NCI-H187 (cell line): Measurements from ENCODE around the gene AZI2.

Experiments
- DNase-seq, 2 experiments: peaks; one replicate each; lab custom pipeline; 2025; lab: John Stamatoyannopoulos, UW

AZI2 gene

DNA sequence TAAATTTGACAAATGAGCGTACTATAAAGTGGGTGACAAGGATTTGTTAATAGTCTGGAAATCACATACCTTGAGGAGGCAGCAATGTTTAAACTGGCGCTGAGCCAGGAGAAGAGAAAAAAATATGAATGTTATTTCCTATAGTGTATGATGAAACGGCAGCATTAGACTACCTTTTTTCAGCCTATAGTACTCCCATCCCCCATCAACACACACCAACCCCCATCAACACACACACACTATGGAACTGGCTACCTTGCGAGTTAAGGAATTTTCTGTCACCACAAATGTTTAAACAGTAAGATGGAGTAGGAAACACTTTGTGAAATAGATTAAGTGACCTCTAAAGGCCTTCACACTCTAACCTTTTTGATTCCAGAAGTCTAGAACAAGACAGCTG lies 46.9 kb downstream of the AZI2 start:
- no peak for DNase-seq

DNA sequence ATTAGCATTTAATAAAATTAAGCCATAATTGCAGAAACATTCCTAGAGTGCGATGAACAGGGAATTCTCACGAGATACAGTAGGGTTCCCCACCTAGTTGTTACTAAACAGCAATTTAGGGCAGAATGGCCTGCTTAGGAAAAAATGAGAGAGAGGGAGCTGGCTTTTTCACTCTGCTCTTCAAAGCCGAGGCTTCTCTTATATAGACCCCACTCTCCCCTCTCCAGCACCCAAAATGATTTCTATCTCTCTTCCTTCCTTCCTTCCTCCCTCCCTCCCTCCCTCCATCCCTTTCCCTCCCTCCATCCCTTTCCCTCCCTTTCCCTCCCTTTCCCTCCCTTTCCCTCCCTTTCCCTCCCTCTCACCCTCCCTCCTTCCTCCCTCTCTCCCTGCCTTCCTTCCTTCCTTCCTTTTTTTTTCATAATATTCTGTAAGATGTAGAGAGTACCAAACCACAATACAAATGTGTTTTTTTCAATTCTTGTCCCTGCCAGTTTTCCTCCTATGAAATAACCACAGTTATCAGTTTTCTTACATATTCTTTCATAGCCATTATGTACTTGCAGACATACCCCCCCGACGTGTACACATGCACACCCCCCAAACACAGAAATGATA lies 48.2 kb downstream of the AZI2 start:
- no peak for DNase-seq

DNA sequence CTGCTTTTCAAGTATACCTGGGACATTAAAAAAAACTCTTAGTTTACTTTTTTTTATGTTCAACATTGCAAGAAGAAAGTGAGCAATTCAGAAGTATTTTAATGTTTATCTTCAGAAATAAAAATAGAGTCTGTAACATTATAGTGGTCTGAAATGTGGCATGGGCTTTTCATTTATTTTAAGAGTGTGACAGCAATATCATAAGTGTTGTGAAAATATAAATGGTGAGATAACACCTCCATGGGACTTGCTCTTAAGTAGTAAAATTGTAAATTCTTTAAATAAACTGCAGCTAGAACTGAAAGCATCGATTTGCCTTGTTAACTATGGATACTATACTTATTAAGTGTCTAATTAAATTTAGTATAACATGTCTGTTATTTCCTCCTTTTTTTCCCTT lies 48.9 kb downstream of the AZI2 start:
- no peak for DNase-seq

DNA sequence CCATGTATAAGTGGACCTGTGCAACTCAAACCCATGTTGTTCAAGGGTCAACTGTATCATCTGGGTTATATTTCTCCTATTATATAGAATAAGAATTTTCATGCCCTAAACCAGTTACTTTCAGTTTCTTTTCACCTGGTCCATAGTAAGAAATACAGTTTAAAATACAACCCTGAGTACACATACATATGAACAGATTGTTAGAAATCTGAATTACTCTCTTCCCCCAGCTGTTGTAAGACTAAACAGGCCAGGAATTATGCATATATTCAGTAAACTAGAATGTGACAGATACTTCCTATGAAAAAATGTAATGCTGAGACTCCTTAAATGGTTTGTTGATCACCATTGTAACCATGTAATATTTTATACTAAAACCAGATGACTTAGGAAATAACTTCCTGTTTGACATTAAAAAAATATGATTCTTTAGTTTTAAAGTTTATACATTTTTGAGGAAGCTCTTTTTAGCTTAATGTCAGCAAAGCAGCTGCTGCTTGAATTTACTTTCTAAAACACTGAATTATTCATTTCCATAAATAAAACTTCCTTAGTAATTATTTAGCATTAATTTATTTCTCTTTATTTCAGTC lies 52.6 kb downstream of the AZI2 start:
- no peak for DNase-seq

DNA sequence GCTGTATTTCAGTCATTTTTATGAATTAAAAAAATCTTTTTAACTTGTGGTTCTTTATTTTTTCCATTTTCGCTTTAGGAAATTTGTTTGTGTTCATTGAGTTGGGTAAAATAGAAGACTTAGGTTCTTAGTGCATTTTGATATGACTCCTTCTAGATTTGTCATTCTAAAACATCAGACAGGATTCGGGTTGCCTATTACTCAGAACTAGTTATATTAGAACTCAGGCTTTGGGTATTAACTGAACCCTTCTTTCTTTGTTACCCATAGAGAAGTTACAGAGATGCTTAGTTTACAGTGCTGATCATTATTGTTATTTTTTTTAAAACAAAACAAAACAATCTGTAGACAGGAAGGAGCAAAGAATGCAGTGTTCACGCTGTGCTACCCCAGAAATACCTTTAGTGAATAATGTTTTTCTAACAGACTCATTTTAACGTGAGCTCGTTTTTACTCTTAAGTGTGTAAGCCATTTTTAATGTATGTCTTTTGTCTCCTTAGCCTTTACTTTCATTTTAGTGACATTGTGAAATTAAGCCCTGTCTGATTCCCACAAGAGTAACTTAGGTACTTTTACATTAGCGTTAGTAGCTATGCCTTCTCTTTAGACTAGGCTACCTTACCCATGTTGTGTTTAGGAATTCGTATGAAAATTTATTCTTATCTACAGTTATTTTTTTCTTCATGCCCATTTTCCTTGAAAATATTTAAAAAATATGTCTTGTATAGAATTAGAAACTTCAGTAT lies 53.8 kb downstream of the AZI2 start:
- no peak for DNase-seq

DNA sequence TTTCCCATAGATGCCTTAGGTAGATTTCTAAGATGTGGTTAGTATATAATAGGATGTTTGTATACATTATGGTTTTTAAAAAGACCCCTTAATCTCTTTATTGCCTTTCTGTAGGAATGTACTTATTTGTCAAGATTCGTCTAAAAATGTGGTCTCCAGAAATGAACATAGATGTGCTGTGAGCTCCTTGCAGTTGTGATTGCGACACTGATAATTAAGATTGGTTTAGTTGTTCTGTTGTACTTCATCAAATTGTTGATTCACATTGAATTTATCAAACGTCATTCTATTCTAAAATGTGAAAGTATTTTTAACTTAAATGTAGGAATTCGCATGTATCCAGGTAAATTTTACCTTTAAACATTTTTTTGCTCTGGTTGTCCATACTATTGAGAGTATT lies 56.0 kb downstream of the AZI2 start:
- DNase-seq: no peak

DNA sequence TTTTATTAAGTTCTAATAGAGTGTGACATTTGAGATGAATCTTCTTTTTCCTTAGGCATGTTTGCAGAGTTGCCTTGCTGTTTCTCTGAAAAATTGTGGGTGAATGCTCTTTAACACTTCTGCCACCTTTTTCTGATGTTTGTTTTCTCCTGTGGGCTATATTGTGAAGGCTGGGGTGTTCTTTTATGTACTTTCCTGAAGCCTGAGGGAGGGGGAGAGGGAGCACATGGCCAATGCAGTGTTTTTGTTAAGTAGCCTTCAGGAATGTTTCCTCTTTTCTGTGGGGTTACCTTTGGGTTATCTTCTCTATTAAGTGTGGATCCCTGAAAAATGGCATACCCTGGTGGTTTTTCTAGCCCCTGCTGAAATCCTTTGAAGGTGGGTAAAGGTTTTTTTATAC lies 57.0 kb downstream of the AZI2 start:
- no peak for DNase-seq

DNA sequence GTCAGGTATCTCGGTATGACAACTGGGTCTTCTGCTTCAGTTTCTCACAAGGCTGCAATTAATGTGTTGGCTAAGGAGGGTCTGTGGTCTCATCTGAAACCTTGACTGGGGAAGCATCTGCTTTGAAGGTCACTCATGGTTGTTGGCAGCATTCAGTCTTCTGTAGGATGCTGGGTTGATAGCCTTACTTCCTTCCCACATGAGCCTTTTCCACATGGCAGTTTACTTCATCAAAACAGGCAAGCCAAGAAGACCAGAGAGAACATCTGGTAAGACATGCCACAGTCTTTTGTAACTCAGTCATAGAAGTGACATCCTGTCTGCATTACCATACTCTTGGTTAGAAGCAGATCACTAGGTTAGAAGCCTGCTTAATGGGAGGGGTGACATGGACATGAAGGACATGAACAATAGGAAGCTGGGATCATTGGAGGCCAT lies 57.7 kb downstream of the AZI2 start:
- DNase-seq: no peak

DNA sequence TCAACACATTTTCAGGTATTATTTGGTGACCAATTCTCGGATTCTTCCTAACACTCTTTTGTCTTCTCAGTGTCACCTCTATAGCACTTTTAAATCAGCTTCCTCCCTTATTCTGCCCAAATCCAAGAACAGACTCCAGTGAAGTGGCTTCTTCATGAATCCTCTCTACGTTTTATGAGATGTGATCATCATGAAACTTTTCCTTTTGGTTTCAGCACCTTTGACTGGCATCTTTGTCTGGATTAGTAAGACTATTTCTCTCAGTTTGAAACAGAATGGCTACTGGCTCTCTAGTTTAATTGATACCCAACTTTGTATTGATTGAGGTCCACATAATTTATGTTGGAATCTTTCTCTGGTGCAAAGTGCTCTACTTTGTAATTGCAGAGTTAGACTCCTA lies 61.6 kb downstream of the AZI2 start:
- DNase-seq: no peak

DNA sequence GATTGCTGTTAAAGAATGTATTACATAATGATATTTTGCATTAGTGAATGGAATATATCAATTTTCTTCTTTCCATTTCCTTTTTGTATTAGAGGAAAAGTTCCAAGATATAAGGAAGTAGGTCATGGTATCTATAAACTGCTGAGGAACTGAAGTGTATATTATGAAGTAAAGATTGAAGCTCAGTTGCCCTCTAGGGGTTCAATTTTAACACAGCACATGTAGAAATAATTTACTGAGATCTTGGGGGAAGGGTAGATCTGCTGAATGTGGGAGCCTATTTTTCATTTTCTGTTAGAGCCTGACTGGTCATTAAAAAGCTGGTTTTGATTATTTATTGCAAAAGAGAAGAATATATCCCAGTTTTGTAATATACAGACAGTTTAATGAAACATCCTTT lies 62.0 kb downstream of the AZI2 start:
- DNase-seq: no peak

DNA sequence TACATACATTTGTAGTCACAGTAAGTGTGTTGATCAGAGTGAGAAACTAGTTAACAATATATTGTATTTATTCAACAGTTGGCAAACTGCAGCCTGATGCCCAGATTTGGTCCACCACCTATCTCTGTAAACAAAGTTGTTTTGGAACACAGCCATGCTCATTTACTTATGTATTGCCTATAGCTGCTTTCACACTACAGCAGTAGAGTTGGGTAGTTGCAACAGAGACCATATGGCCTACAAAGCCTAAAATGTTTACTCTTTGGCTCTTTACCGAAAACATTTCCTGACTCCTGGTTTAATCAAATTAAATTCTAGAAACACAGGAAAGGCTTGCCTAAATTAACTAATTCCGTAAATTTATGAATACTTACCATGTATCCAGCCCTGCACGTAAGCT lies 67.8 kb downstream of the AZI2 start:
- DNase-seq: no peak

DNA sequence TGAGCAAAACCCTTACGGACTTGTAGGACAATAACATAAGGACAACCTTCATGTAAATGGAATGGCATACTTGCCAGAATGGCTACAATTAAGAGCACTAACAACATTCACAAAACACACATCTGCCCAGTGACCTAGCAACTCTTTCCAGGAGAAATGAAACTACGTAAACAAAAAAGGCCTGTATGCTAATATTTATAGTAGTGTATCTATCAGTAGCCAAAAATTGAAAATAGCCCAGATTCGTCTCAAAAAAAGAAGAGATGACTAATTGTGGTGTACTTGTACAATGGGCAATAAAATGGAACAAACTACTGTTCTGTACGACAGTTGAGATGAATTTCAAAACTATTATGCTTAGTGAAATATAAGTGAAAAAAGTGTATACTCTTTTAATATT lies 68.9 kb downstream of the AZI2 start:
- DNase-seq: no peak

DNA sequence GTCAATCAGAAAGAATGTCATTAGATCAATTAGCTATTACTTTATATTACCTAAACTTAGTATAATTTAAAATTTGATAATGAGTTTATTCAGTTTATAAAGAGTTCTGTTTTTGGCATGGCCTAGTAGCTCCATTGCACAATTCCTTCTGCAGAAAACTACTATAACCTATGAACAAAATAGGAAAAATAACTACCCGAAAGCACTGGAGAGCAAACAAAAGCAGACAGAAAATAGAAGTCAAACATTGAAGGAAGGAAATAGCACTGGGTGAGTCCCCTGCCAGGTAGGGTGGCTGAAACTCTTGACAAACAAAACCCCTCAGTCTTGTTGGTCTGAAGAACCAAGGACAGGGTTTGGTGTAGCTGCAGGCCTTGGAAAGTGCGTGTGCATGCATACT lies 69.7 kb downstream of the AZI2 start:
- no peak for DNase-seq

DNA sequence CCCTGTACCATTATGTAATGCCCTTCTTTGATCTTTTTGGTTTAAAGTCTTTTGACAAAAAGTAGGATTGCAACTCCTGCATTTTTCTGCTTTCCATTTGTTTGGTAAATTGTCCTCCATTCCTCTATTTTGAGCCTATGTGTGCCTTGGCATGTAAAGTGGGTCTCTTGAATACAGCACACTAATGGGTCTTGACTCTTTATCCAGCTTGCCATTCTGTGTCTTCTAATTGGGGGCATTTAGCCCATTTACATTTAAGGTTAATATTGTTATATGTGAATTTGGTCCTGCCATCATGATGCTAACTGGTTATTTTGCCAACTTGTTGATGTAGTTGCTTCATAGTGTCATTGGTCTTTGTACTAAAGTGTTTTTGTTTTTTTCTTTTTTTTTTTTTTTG lies 74.8 kb downstream of the AZI2 start:
- DNase-seq: no peak
